HG03060 (cell line): ENCODE results near the gene KLHDC3.
"Not testable (repeated sequence)": the region's sequence is repeated elsewhere in the genome, so short reads cannot be mapped to it uniquely, and the experiment has no call there.

Experiments
- ATAC-seq: cut with Tn5 transposase; IDR thresholded peaks from one replicate; pipeline ENCODE4 v1.9.1; 2021; ENCODE audit warnings: low read depth, moderate number of reproducible peaks; ENCODE audit not compliant: unreplicated experiment

KLHDC3 gene

GRCh38 chr6:43021270-43022047 lies 7.4 kb downstream of the KLHDC3 start, which contains the start of gene RRP36:
Gene RRP36 (plus strand): TSS chr6:43021623. CDS start chr6:43021655, 32 bp downstream.
- ATAC-seq: no peak

DNA sequence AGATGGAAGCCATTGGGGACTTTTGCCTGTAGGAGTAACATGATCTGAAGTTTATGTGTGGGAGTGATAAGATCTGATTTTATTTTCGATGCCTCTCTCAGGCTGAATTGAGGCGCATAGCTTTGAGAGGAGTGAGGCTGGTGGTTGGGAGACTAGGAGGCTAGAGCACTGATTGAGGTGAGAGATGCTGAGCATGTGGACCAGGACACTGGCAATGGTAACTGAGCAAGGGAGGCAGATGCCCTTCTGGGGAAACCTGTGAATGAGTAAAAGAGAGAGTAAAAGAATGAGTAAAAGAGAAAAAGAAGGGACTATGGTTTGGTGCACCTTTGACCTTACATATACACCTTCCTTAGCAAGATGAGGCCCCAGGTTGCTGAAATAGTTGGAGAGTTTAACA lies 10.4 kb downstream of the KLHDC3 start:
- no peak for ATAC-seq

GRCh38 chr6:43026365-43026764 lies 12.3 kb downstream of the KLHDC3 start:
- ATAC-seq: no peak

DNA sequence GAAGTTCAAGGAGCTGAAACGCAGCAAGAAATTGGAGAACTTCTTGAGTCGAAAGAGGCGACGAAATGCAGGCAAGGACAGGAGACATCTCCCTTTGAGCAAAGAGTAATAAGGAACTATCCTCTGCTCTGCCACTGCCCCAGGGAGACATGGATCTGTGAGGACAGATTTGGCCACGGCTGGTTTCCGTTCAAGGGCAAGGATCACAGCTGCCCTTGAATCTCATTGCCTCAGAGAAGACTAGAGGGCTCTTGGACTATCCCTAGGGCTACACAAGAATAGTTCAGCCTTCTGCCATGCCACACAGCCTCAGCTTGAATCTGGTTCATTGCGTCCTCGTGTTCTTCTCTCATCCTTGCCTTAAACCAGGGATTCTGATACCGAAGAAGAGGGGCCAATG lies 15.1 kb downstream of the KLHDC3 start:
- ATAC-seq: no peak

- ATAC-seq: no peak
These were observed 18.3 kb downstream of the KLHDC3 start for GRCh38 chr6:43032326-43032725.

DNA sequence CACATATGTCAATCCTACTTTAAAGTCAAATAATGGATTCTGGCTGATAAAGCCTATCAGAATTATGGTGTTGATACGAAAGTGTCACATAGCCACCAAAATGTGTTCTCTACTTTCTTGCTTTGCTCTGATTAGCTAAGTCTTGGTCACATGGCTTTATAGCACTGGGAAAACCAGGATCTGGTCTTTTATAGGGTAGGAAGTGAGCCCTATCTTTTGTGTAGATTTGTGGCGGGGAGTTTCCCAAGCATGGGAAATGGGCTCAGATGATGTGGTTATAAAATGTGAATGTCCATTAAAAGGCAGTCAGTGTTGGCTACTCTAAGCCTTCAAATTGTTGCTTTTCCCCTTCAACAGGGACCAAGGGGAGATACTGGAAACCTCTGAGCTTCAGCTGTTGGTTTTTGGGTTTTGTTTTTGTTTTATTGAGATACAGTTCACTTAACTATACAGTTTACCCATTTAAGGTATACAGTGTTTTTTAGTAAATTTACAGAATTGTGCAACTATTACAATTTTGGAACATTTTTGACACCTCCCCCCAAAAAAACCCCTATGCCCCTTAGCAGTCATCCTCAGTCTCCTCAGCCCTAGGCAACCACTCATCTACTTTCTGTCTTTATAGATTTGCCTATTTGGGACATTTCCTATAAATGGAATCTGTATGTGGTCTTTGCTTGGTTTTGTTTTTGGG lies 19.6 kb downstream of the KLHDC3 start:
- ATAC-seq: no peak

- ATAC-seq: no peak
These were observed 20.1 kb downstream of the KLHDC3 start for GRCh38 chr6:43034190-43034525.

- no peak for ATAC-seq
These were observed 21.6 kb downstream of the KLHDC3 start for GRCh38 chr6:43035495-43036194.

DNA sequence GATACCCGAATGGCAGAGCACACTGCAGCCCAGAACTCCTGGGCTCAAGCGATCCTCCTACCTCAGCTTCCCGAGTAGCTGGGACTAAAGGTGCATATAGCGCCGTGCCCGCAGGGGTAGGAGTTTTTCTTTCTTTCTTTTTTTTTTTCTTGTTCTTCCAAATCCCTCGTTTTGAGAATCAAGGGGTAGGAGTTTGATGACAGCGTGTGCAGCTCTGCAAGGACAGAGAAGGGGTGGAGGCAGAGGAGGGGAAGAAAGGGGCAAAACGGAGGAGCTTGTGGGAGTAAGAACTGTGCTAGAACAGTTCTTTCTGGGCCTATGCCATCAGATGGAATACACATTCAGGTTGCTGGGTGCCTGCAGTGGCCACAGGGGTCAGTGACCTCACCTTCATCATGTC lies 22.7 kb downstream of the KLHDC3 start:
- ATAC-seq: no peak

DNA sequence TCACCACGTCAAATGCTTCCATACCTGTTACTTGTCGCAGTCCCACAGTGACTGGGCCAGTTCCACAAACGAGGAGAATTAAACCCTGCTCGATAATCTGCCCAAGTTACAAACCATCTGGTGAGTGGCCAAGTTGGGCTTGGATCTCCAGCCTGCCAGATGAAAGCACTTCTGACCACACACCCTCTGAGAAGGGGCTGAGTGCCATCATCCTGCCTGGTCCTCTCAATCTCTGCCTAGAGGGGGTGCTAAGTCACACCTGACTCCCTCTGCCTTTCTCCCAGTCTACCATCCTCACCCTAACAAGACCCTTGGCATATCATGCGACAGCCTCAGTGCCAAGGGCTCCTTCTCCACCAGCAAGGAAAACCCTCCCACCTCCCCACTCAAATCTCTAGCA lies 23.1 kb downstream of the KLHDC3 start:
- no peak for ATAC-seq

DNA sequence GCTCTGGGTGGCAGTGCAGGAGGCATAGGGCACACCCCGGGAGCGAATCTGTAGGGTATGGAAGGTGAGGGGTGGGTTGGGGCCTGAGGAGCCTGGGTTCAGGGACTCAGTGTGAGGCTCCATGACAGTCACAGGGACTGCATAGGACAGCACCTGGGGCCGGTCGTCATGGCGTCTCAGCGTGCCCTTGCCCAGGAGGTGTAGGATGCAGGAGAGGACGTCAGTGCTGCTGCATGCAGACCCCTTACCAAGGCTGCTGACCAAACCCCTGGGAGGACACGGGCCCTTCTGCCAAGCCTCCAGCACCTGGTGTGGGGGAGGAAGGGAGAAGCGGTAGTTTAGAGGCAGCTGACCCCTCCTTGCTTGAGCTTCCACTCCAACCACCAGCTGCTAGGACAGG lies 23.7 kb downstream of the KLHDC3 start:
- no peak for ATAC-seq

GRCh38 chr6:43038727-43039126 lies 24.7 kb downstream of the KLHDC3 start:
- ATAC-seq: no peak

- no peak for ATAC-seq
These were observed 26.7 kb downstream of the KLHDC3 start for GRCh38 chr6:43040542-43041257.

GRCh38 chr6:43041475-43041874 lies 27.4 kb downstream of the KLHDC3 start:
- not testable (repeated sequence) for ATAC-seq

DNA sequence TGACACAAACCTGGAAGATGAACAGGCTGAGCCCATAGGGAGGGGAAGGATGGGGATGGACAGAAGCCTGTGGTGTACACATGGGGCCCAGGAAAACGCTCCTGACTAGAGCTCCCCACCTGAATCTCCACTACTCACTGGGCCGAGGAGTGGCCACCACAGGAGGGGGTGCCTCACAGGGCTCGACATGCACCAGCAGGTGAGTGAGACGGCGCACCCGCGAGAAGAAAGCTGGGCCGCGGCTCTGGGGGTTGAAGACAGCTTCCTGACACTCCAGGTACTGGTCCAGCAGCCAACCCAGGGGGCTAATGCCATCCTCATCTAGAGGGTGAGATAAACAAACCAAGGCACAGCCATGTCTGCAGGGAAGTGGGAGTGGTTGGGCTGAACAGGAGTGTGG lies 29.3 kb downstream of the KLHDC3 start:
- ATAC-seq: no peak

GRCh38 chr6:43045371-43045930 lies 31.4 kb downstream of the KLHDC3 start:
- no peak for ATAC-seq

GRCh38 chr6:43047998-43048397 lies 33.9 kb downstream of the KLHDC3 start:
- ATAC-seq: no peak

- no peak for ATAC-seq
These were observed 36.9 kb downstream of the KLHDC3 start for GRCh38 chr6:43050981-43051380.

DNA sequence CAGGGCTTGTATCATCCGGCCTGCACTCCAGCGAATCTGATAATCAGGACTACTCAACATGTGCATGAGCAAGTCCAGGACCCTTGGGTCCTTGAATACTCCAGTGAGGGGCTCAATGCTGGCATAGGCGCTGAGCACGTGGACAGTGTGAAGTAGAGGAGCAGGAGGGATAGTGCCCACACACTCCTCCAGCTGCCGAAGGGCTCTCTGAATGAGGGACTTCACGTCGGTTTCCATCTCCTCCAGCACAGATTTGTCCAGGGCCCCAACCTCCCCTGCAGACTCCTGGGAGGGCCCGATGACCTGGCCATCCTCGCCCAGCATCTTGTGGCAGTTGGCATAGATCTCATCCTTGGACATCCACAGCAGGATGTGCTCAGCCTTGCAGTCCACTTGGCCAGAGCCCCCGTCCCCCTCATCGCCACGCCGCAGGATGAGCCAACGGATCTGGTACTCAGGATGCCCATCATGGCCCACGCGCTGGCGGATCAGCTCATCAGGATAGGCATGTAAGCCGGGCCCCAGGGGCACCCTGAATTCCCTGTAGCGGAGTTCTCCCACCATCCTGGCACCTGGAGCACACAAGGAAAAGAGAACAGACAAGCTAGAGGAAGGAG lies 38.3 kb downstream of the KLHDC3 start:
- ATAC-seq: no peak

DNA sequence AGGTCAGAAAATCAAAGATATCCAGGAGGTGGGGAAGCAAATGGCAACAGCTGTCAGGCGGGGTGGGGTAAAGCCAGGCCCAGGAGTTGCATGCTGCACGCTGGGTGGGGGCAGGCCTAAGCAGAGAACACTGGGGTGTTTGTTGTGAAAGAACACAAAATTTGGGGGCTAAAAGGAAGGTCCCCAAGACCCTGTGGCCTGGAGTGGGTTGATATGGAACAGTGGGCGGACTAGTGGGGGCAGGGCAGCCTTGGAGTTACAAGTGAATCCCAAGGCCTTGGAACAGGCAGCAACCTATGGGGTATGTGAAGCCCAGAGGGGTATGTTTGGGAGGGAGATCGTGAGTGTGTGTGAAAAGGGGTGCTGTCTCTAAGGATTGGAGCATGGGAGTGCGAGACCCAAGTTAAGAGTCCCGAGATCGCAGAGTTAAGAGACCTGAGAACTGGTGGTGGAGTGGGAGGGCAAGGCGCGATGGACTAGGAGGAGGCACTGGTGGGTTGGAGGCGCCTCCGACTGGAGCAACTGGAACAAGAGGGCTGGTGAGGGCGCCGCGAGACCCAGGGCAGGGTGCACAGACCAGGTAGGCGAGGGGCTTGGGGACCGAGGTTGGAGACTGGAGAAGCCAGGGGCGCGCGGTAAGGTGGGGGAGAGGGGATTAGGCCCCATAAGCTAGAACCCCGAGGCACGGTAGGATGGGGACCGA lies 38.9 kb downstream of the KLHDC3 start:
- ATAC-seq: no peak
